Colon (tissue), 2 donors: ENCODE results near the gene HPRT1.

Experiments
- FAIRE-seq: peaks from 2 replicates; lab custom pipeline; 2012; peaks lifted over from hg19 to GRCh38; lab: Jason Lieb, UNC
- donor health status: control.
- donor health status: control.

HPRT1 gene

GRCh38 chrX:134543288-134543687 is 83.3 kb downstream of the HPRT1 start:
- FAIRE-seq = no peak

- FAIRE-seq = no peak
Observed at GRCh38 chrX:134544135-134544512, 84.2 kb downstream of the HPRT1 start.

GRCh38 chrX:134544513-134545151 is 84.7 kb downstream of the HPRT1 start:
- FAIRE-seq = no peak

GRCh38 chrX:134545510-134545909 is 85.5 kb downstream of the HPRT1 start:
- FAIRE-seq = no peak

- no peak for FAIRE-seq
Observed at GRCh38 chrX:134546187-134546586, 86.2 kb downstream of the HPRT1 start.

GRCh38 chrX:134547047-134547679 is 87.2 kb downstream of the HPRT1 start:
- FAIRE-seq = no peak

DNA sequence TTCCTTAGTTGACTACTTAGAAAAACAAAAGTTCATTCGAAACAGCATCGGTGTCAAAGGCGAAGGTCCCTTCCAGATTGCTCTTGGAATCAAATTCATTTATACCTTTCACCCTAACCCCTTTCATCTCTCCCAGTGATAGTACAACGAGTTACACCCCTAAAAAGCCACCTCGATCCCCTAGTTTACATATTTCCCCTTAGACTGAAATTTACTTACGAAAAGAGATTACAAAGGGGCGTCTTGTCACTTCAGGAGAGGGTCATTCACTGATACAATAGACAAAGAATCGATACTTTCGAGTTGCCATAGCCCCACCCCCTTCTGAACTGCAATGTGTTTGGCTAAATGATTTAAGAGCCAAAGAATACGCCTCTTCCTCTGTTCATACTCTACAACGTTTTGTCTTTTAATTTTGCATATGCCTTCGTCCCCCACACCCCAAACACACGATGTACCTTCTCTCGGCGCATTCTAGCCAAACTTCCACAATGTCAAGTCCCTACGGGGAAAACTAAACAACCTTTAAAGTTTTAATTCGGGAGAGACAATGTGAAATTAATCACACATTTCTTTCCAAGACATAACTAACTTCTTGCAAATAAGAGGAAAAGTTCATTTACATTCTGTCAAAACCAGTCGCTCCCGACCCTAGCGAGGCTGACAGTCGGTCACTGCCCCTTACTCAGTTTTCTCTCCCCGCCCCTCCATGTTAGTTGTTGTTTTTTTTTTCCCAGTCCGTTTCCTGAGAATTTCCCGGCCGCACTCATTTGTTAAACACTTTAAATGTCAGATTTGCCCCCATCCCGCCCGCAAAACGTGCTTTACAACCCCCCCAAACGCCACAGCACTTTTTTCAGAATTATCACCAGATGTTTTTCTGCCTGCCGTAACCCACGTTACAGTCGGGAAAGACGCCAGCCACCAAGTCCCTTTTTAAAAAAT is 88.6 kb downstream of the HPRT1 start:
- no peak for FAIRE-seq
